HepG2 (cell line): Measurements from ENCODE around the gene TTC23. TPM values are rescaled to one million over a fixed set of nuclear protein-coding genes. Genes with fewer than 3 reads are reported as not detected.
A peak's percentile ranks its signal among the peaks of the same experiment; 100 is the strongest.

ENCODE experiments used
- ATAC-seq: fragments of 200-7000 bp; cut with Tn5 transposase; 3 replicates; pipeline ENCODE4 v1.9.1; 2020; ENCODE audit warnings: mild to moderate bottlenecking, moderate library complexity
- BruUV-seq: library from RNA; stranded (reverse); fragments of 400-500 nt; replicated peaks from 2 replicates; lab custom pipeline; 2021; lab: Mats Ljungman, UMichigan
- CTCF ChIA-PET: fragments of 300-600 bp; formaldehyde crosslinking; extraction: SDS; loops from one replicate; lab custom pipeline; 2021; ENCODE audit warnings: low total read pairs, inconsistent platforms, low intra/inter-chr PET ratio; lab: Yijun Ruan, JAX
- POLR2A ChIA-PET: fragments of 350-600 bp; sonication (Branson Sonifier 250); formaldehyde crosslinking; loops from one replicate; lab custom pipeline; 2020; ENCODE audit warnings: antibody characterized with exemption, inconsistent platforms; lab: Yijun Ruan, JAX
- DNase-seq: peaks from one replicate; pipeline ENCODE4 v3.0.0-alpha.2; 2015; ENCODE audit warnings: low spot score
- FAIRE-seq: peaks from 3 replicates; lab custom pipeline; 2011; peaks lifted over from hg19 to GRCh38; lab: Jason Lieb, UNC
- H2AFZ ChIP-seq: one replicate; pipeline ENCODE4 v1.6.1; 2011; ENCODE audit warnings: low read length, inconsistent platforms
- H3K27ac ChIP-seq: fragments of 300-600 bp; 3 replicates; pipeline ENCODE4 v1.8.0; 2011; ENCODE audit warnings: mixed run types, mild to moderate bottlenecking, mixed read lengths, low read length, inconsistent platforms; ENCODE audit not compliant: insufficient read depth; ENCODE audit errors: extremely low read length
- H3K27me3 ChIP-seq, 2 experiments: fragments of 200-600 bp in 1 of 2; 2 replicates in 1 of 2; 3 replicates in 1 of 2; pipeline versions ENCODE4 v1.6.0 to v1.8.0; 2011; ENCODE audit warnings: low read length in 2 of 2, mild to moderate bottlenecking in 2 of 2, moderate library complexity in 2 of 2, inconsistent platforms in 1 of 2; ENCODE audit not compliant: insufficient read depth in 2 of 2, control insufficient read depth in 1 of 2
- H3K36me3 ChIP-seq, 2 experiments: fragments of 200-600 bp in 1 of 2; replicated peaks in 1 of 2; 2 replicates in 1 of 2; 3 replicates in 1 of 2; pipeline versions ENCODE4 v1.5.1 to v1.8.0; 2011; ENCODE audit warnings: low read length in 2 of 2, inconsistent platforms in 1 of 2; ENCODE audit not compliant: insufficient read depth in 2 of 2, control insufficient read depth in 1 of 2
- H3K4me1 ChIP-seq: 2 replicates; pipeline ENCODE4 v1.5.1; 2012; ENCODE audit warnings: low read length, inconsistent platforms; ENCODE audit not compliant: insufficient read depth
- H3K4me2 ChIP-seq: 2 replicates; pipeline ENCODE4 v1.6.0; 2011; ENCODE audit warnings: low read depth, low read length, inconsistent platforms
- H3K4me3 ChIP-seq, 3 experiments: fragments of 200-600 bp in 1 of 3; sonication (generic), shearing (Covaris generic) in 1 of 3; replicated peaks in 1 of 3; 2 replicates each; pipeline ENCODE4 v1.5.1; 2011 to 2016; ENCODE audit warnings: low read length in 3 of 3, inconsistent platforms in 2 of 3, low read depth in 2 of 3, mild to moderate bottlenecking in 2 of 3, control low read depth in 1 of 3, mixed read lengths in 1 of 3; ENCODE audit not compliant: insufficient read depth in 1 of 3
- H3K79me2 ChIP-seq: one replicate; pipeline ENCODE4 v1.6.1; 2011; ENCODE audit warnings: low read length, inconsistent platforms; ENCODE audit not compliant: insufficient read depth
- H3K9ac ChIP-seq: 2 replicates; pipeline ENCODE4 v1.6.0; 2011; ENCODE audit warnings: mild to moderate bottlenecking, low read depth, low read length, inconsistent platforms; ENCODE audit not compliant: insufficient read depth
- H3K9me3 ChIP-seq: 2 replicates; pipeline ENCODE4 v1.5.1; 2012; ENCODE audit warnings: mild to moderate bottlenecking, low read length
- H4K20me1 ChIP-seq: 2 replicates; pipeline ENCODE4 v1.6.0; 2011; ENCODE audit warnings: inconsistent platforms, mild to moderate bottlenecking, low read length, moderate library complexity; ENCODE audit not compliant: insufficient read depth
- AKAP8 ChIP-seq: sonication (generic); formaldehyde crosslinking; IDR thresholded peaks from 2 replicates; pipeline ENCODE4 v1.5.1; 2020; ENCODE audit warnings: mild to moderate bottlenecking, missing genetic modification reagents
- ARID3A ChIP-seq: IDR thresholded peaks from 2 replicates; pipeline ENCODE4 v1.6.1; 2012; ENCODE audit warnings: low read depth, low read length, improper control_type of control experiment
- CC2D1A ChIP-seq: sonication (generic); formaldehyde crosslinking; IDR thresholded peaks from 2 replicates; pipeline ENCODE4 v1.8.1; 2023; ENCODE audit warnings: mild to moderate bottlenecking, missing genetic modification reagents
- CENPX ChIP-seq: sonication (generic); formaldehyde crosslinking; IDR thresholded peaks from 2 replicates; pipeline ENCODE4 v1.9.0; 2021; ENCODE audit warnings: mild to moderate bottlenecking, missing genetic modification reagents, moderate library complexity
- FOXA1 ChIP-seq, 2 experiments: fragments of 450-650 bp in 1 of 2; sonication (generic) in 1 of 2; formaldehyde crosslinking in 1 of 2; IDR thresholded peaks; 2 replicates each; pipeline versions ENCODE4 v1.4.0 to v1.6.1; 2016 to 2020; ENCODE audit warnings: missing genetic modification reagents in 1 of 2
- FOXA3 ChIP-seq: IDR thresholded peaks from 2 replicates; pipeline ENCODE4 v1.6.1; 2016; ENCODE audit warnings: missing genetic modification reagents, missing compliant biosample characterization
- FOXM1 ChIP-seq: sonication (generic); formaldehyde crosslinking; IDR thresholded peaks from 2 replicates; pipeline ENCODE4 v1.5.0; 2020; ENCODE audit warnings: missing genetic modification reagents
- MAX ChIP-seq: IDR thresholded peaks from 2 replicates; pipeline ENCODE4 v1.6.1; 2012; ENCODE audit warnings: inconsistent platforms
- PHF20 ChIP-seq: sonication (generic); formaldehyde crosslinking; IDR thresholded peaks from 2 replicates; pipeline ENCODE4 v1.5.0; 2020; ENCODE audit warnings: mild to moderate bottlenecking, missing genetic modification reagents
- POLR2AphosphoS5 ChIP-seq: IDR thresholded peaks from 2 replicates; pipeline ENCODE4 v1.6.1; 2012; ENCODE audit warnings: low read depth, low read length
- SOX5 ChIP-seq: IDR thresholded peaks from 2 replicates; pipeline ENCODE4 v1.6.1; 2016; ENCODE audit warnings: borderline replicate concordance
- ZBTB20 ChIP-seq: sonication (generic); formaldehyde crosslinking; IDR thresholded peaks from 2 replicates; pipeline ENCODE4 v1.8.1; 2023; ENCODE audit warnings: missing genetic modification reagents, low read depth, mild to moderate bottlenecking, borderline replicate concordance
- ZNF136 ChIP-seq: sonication (generic); formaldehyde crosslinking; IDR thresholded peaks from 2 replicates; pipeline ENCODE4 v1.8.1; 2022; ENCODE audit warnings: low read depth, mild to moderate bottlenecking, moderate library complexity, missing genetic modification reagents
- ZNF251 ChIP-seq: sonication (generic); formaldehyde crosslinking; IDR thresholded peaks from 2 replicates; pipeline ENCODE4 v1.9.0; 2021; ENCODE audit warnings: mild to moderate bottlenecking, missing genetic modification reagents
- ZNF253 ChIP-seq: sonication (generic); formaldehyde crosslinking; IDR thresholded peaks from 2 replicates; pipeline ENCODE4 v1.8.0; 2022; ENCODE audit warnings: mild to moderate bottlenecking, missing genetic modification reagents, borderline replicate concordance
- ZNF616 ChIP-seq: sonication (generic); formaldehyde crosslinking; IDR thresholded peaks from 2 replicates; pipeline ENCODE4 v1.5.0; 2020; ENCODE audit warnings: low read depth, mild to moderate bottlenecking, missing genetic modification reagents
- ZNF629 ChIP-seq: sonication (generic); formaldehyde crosslinking; conservative IDR thresholded peaks from 2 replicates; pipeline ENCODE4 v1.5.0; 2020; ENCODE audit warnings: missing genetic modification reagents
- ZNF740 ChIP-seq: sonication (generic); formaldehyde crosslinking; IDR thresholded peaks from 2 replicates; pipeline ENCODE4 v1.4.0; 2020; ENCODE audit warnings: missing genetic modification reagents
- ZNF780A ChIP-seq: sonication (generic); formaldehyde crosslinking; IDR thresholded peaks from 2 replicates; pipeline ENCODE4 v1.8.0; 2022; ENCODE audit warnings: mild to moderate bottlenecking, missing genetic modification reagents, moderate library complexity
- ZSCAN9 ChIP-seq: IDR thresholded peaks from 2 replicates; pipeline ENCODE4 v1.6.1; 2016; ENCODE audit warnings: borderline replicate concordance
- WGBS: methylation state at CpG from one replicate; pipeline ENCODE4 v1.1.6; 2017; ENCODE audit warnings: low lambda C conversion rate; 5-methylcytosine and 5-hydroxymethylcytosine counted together
- in situ Hi-C: cut with HindIII; loops from 2 replicates; pipeline ENCODE4 v1.10.0; 2017; ENCODE audit warnings: low pct_unique_long_range_greater_than_20kb; ENCODE audit not compliant: extremely low pct_ligation_motif_present
- intact Hi-C: fragments of 100-400 bp; cut with micrococcal nuclease; formaldehyde crosslinking; loops from one replicate; pipeline ENCODE4 v1.10.0; 2022; ENCODE audit not compliant: unreplicated experiment
- polyA plus RNA-seq, 8 experiments: library from polyadenylated mRNA; depleted of rRNA in 3 of 8; stranded (reverse) in 7 of 8; unstranded in 1 of 8; fragments of >200 nt; fragmentation: Illumina TruSeq in 4 of 8; extraction: Trizol in 4 of 8; gene quantifications; 2 replicates each; pipeline versions ENCODE4 v1.2.1 to v1.2.3, GENCODE V29; 2011 to 2016; ENCODE audit warnings: low read depth in 4 of 8, missing spikeins in 1 of 8, mixed read lengths in 1 of 8; ENCODE audit not compliant: insufficient read depth in 1 of 8
- total RNA-seq, 5 experiments: library from RNA; depleted of rRNA; stranded (reverse); fragments of >200 nt; fragmentation: Illumina TruSeq; extraction: Trizol; gene quantifications; 2 replicates each; pipeline ENCODE4 v1.2.3, GENCODE V29; 2016; ENCODE audit warnings: low read depth in 1 of 5

The TTC23 gene
- total and polyA plus RNA-seq, 2 of the 13 experiments (the other 11 are each of a cell fraction or from before 2014, with no cell fraction given), result 1.6 to 11.7 TPM

GRCh38 chr15:99250001-99250400 is 620 bp upstream of the TTC23 start (continued):
- TF ChIP-seq ARID3A, result no peak
- TF ChIP-seq ZNF253, result no peak
- no peak for TF ChIP-seq ZSCAN9 (CRISPR knock-in tag)
- no peak for TF ChIP-seq ZNF780A (CRISPR knock-in tag)
- TF ChIP-seq ZNF740, result no peak
- no peak for TF ChIP-seq AKAP8 (CRISPR knock-in tag)

GRCh38 chr15:99248000-99248715 is 1.2 kb downstream of the TTC23 start:
- peak overlapping the region; percentile 7 for H3K27ac ChIP-seq
- peak overlapping the region; percentile 92 for H3K9ac ChIP-seq
- TF ChIP-seq CENPX (CRISPR knock-in tag) (no peak), MAX (no peak), ZNF629 (peak; percentile 74), FOXA1 (IDR thresholded peaks at IDR 0.05) (no peak), FOXA1 (CRISPR knock-in tag; IDR thresholded peaks at IDR 0.05) (peak; percentile 45; the same call in 1 of the 2 replicates), ZNF251 (CRISPR knock-in tag) (no peak), CC2D1A (CRISPR knock-in tag) (no peak), FOXM1 (CRISPR knock-in tag) (no peak), SOX5 (CRISPR knock-in tag) (no peak), POLR2AphosphoS5 (no peak), ZBTB20 (CRISPR knock-in tag) (no peak), ZNF136 (no peak), FOXA3 (CRISPR knock-in tag) (peak; percentile 55; the same call in 1 of the 2 replicates), ZNF616 (CRISPR knock-in tag) (no peak), PHF20 (CRISPR knock-in tag) (no peak)

More at GRCh38 chr15:99248000-99248715, 1.2 kb downstream of the TTC23 start:
- H3K27me3 ChIP-seq, result no peaks in the 10 kb centered on the region; a peak in 1 of 5 replicates
- no TSS peak for BruUV-seq
- peaks cover 27% of the 10 kb centered on the region for H3K4me1 ChIP-seq
- H3K9me3 ChIP-seq, result no peaks in the 10 kb centered on the region
- H3K36me3 ChIP-seq, result no peaks in the 10 kb centered on the region
- peak overlapping the region; percentile 97 for H3K4me2 ChIP-seq
- in situ Hi-C loops, result no loop called here
- peaks cover 26% of the 10 kb centered on the region for H3K79me2 ChIP-seq
- DNase-seq (no peak), FAIRE-seq (no peak), ATAC-seq (no peak)
- peak overlapping the region; percentile 72 to 97 (median 78); a peak in 5 of 6 replicates for H3K4me3 ChIP-seq
- CTCF ChIA-PET, result no interaction called here
- WGBS, result 57% methylated on average over 7 of the region's 7 CpGs
- no peaks in the 10 kb centered on the region for H4K20me1 ChIP-seq
- no peak overlapping the region for H2AFZ ChIP-seq
- POLR2A ChIA-PET, result no interaction called here
- intact Hi-C loops, result no loop called here
